H9 (cell line): ENCODE measurements around the gene GBE1. TPM values are rescaled to one million over a fixed set of nuclear protein-coding genes. Genes with fewer than 3 reads are reported as not detected.

ENCODE experiments used
- DNase-seq: peaks from one replicate; pipeline ENCODE4 v3.0.0-alpha.2; 2017
- H2AFZ ChIP-seq: one replicate; pipeline ENCODE4 v1.6.1; 2013; ENCODE audit warnings: mild to moderate bottlenecking, low read length, control low read depth, moderate library complexity
- H2AK5ac ChIP-seq: 2 replicates; pipeline ENCODE4 v1.6.1; 2013; ENCODE audit warnings: low read length, control low read depth, mixed read lengths; ENCODE audit not compliant: insufficient read length
- H2BK120ac ChIP-seq: one replicate; pipeline ENCODE4 v1.6.1; 2013; ENCODE audit warnings: low read depth, mild to moderate bottlenecking, low read length, control low read depth, inconsistent platforms; ENCODE audit not compliant: poor library complexity, severe bottlenecking
- H2BK12ac ChIP-seq: 2 replicates; pipeline ENCODE4 v1.6.1; 2013; ENCODE audit warnings: low read length, control low read depth, mixed read lengths, low read depth; ENCODE audit not compliant: insufficient read length
- H2BK15ac ChIP-seq: 2 replicates; pipeline ENCODE4 v1.6.1; 2013; ENCODE audit warnings: low read depth, low read length, control low read depth
- H2BK20ac ChIP-seq: one replicate; pipeline ENCODE4 v1.6.1; 2013; ENCODE audit warnings: low read depth, mild to moderate bottlenecking, low read length, control low read depth, inconsistent platforms; ENCODE audit not compliant: poor library complexity, severe bottlenecking
- H2BK5ac ChIP-seq: 2 replicates; pipeline ENCODE4 v1.6.1; 2013; ENCODE audit warnings: low read length, control low read depth, mixed read lengths; ENCODE audit not compliant: insufficient read length
- H3K14ac ChIP-seq: 2 replicates; pipeline ENCODE4 v1.6.1; 2013; ENCODE audit warnings: low read length, control low read depth; ENCODE audit not compliant: insufficient read depth
- H3K18ac ChIP-seq: 2 replicates; pipeline ENCODE4 v1.6.1; 2013; ENCODE audit warnings: low read depth, mild to moderate bottlenecking, mixed read lengths, low read length, control low read depth; ENCODE audit not compliant: insufficient read length
- H3K23ac ChIP-seq: 2 replicates; pipeline ENCODE4 v1.6.1; 2013; ENCODE audit warnings: low read length, control low read depth, mixed read lengths, low read depth; ENCODE audit not compliant: insufficient read length
- H3K23me2 ChIP-seq: 2 replicates; pipeline ENCODE4 v1.6.1; 2013; ENCODE audit warnings: low read depth, mild to moderate bottlenecking, mixed read lengths, low read length, control low read depth; ENCODE audit not compliant: insufficient read length, poor library complexity, severe bottlenecking
- H3K27ac ChIP-seq: 2 replicates; pipeline ENCODE4 v1.5.1; 2013; ENCODE audit warnings: low read length, control low read depth, mixed read lengths, low read depth; ENCODE audit not compliant: insufficient read length
- H3K27me3 ChIP-seq: 2 replicates; pipeline ENCODE4 v1.6.1; 2013; ENCODE audit warnings: low read length, control low read depth, inconsistent platforms; ENCODE audit not compliant: insufficient read depth
- H3K4ac ChIP-seq: 2 replicates; pipeline ENCODE4 v1.6.1; 2013; ENCODE audit warnings: low read depth, mild to moderate bottlenecking, control low read depth, inconsistent platforms, low read length, moderate library complexity
- H3K4me1 ChIP-seq: 2 replicates; pipeline ENCODE4 v1.6.1; 2013; ENCODE audit warnings: low read length, control low read depth, inconsistent platforms; ENCODE audit not compliant: insufficient read depth
- H3K4me2 ChIP-seq: 2 replicates; pipeline ENCODE4 v1.6.1; 2013; ENCODE audit warnings: low read length, control low read depth, mixed read lengths; ENCODE audit not compliant: insufficient read length, insufficient read depth
- H3K56ac ChIP-seq: 2 replicates; pipeline ENCODE4 v1.6.1; 2013; ENCODE audit warnings: low read depth, mild to moderate bottlenecking, mixed read lengths, low read length, control low read depth; ENCODE audit not compliant: insufficient read length
- H3K79me1 ChIP-seq: 2 replicates; pipeline ENCODE4 v1.6.1; 2013; ENCODE audit warnings: low read depth, mild to moderate bottlenecking, moderate library complexity, low read length, control low read depth, inconsistent platforms; ENCODE audit not compliant: insufficient read depth, poor library complexity, severe bottlenecking
- H3K79me2 ChIP-seq: 2 replicates; pipeline ENCODE4 v1.6.1; 2013; ENCODE audit warnings: low read length, control low read depth, inconsistent platforms; ENCODE audit not compliant: insufficient read depth
- H3K9ac ChIP-seq: 2 replicates; pipeline ENCODE4 v1.6.1; 2013; ENCODE audit warnings: low read length, control low read depth, mixed read lengths; ENCODE audit not compliant: insufficient read length; ENCODE audit errors: extremely low read depth
- H3K9me3 ChIP-seq: one replicate; pipeline ENCODE4 v1.6.1; 2013; ENCODE audit warnings: low read depth, low read length, inconsistent platforms; ENCODE audit not compliant: control insufficient read depth
- H3T11ph ChIP-seq: one replicate; pipeline ENCODE4 v1.6.1; 2013; ENCODE audit warnings: mild to moderate bottlenecking, low read length, control low read depth, inconsistent platforms
- H4K20me1 ChIP-seq: one replicate; pipeline ENCODE4 v1.6.1; 2013; ENCODE audit not compliant: control insufficient read depth, insufficient read length, insufficient read depth
- H4K5ac ChIP-seq: 2 replicates; pipeline ENCODE4 v1.6.1; 2013; ENCODE audit warnings: low read depth, mild to moderate bottlenecking, mixed read lengths, low read length, control low read depth; ENCODE audit not compliant: insufficient read length
- H4K8ac ChIP-seq: replicated peaks from 2 replicates; pipeline ENCODE4 v1.6.1; 2013; ENCODE audit warnings: low read length, control low read depth, mixed read lengths, low read depth; ENCODE audit not compliant: insufficient read length
- H4K91ac ChIP-seq: 2 replicates; pipeline ENCODE4 v1.6.1; 2013; ENCODE audit warnings: low read depth, mild to moderate bottlenecking, moderate library complexity, mixed read lengths, low read length, control low read depth; ENCODE audit not compliant: insufficient read length
- H3K27ac Mint-ChIP-seq, 3 experiments: 2 replicates in 2 of 3; 3 replicates in 1 of 3; pipeline ENCODE4 v1.8.0; 2020 to 2021; ENCODE audit warnings: mixed read lengths in 3 of 3, mild to moderate bottlenecking in 1 of 3, moderate library complexity in 1 of 3
- H3K27me3 Mint-ChIP-seq: 2 replicates; pipeline ENCODE4 v1.8.0; 2021; ENCODE audit warnings: low read depth, mild to moderate bottlenecking, moderate library complexity, mixed read lengths
- H3K36me3 Mint-ChIP-seq, 3 experiments: 2 replicates in 2 of 3; 3 replicates in 1 of 3; pipeline ENCODE4 v1.8.0; 2020 to 2021; ENCODE audit warnings: low read depth in 3 of 3, mixed read lengths in 3 of 3; ENCODE audit not compliant: insufficient read depth in 1 of 3
- H3K4me1 Mint-ChIP-seq, 2 experiments: 2 replicates each; pipeline ENCODE4 v1.8.0; 2020; ENCODE audit warnings: mixed read lengths in 2 of 2
- H3K4me3 Mint-ChIP-seq, 2 experiments: 2 replicates in 1 of 2; 3 replicates in 1 of 2; pipeline ENCODE4 v1.8.0; 2020 to 2021; ENCODE audit warnings: mild to moderate bottlenecking in 2 of 2, mixed read lengths in 2 of 2, moderate library complexity in 1 of 2
- H3K9me3 Mint-ChIP-seq, 2 experiments: 2 replicates in 1 of 2; 3 replicates in 1 of 2; pipeline ENCODE4 v1.8.0; 2020; ENCODE audit warnings: mild to moderate bottlenecking in 2 of 2, mixed read lengths in 2 of 2, moderate library complexity in 1 of 2
- WGBS: extraction: QIAGEN DNeasy Blood & Tissue Kit; methylation state at CpG from one replicate; pipeline ENCODE4 v1.1.7; 2013; ENCODE audit warnings: missing lambda C conversion rate, low lambda C conversion rate, mixed read lengths; ENCODE audit not compliant: insufficient read length; ENCODE audit errors: extremely low coverage; 5-methylcytosine and 5-hydroxymethylcytosine counted together
- total RNA-seq: library from RNA; stranded (reverse); gene quantifications from 2 replicates; pipeline ENCODE4 v1.2.1, GENCODE V29; 2021
- TF ChIP-seq, protein P1 (sequence below): fragments of 200-600 bp; sonication (generic); conservative IDR thresholded peaks from 3 replicates; pipeline ENCODE4 v1.8.0; 2021; ENCODE audit warnings: antibody characterized with exemption, mild to moderate bottlenecking

Gene GBE1
- total RNA-seq, 1 experiment from 2014 or later, result 13.8 TPM

GRCh38 chr3:81470524-81471278 is 290.7 kb downstream of the GBE1 start:
- H2BK120ac ChIP-seq, result no peak overlapping the region
- no peaks in the 10 kb centered on the region; a peak in 1 of 5 replicates for H3K9me3 Mint-ChIP-seq
- no peaks in the 10 kb centered on the region for H3K9me3 ChIP-seq
- H3K56ac ChIP-seq, result no peak overlapping the region
- no peak overlapping the region for H3K18ac ChIP-seq
- no peak overlapping the region for H3K27ac ChIP-seq
- H3K79me2 ChIP-seq, result no peaks in the 10 kb centered on the region
- peaks cover 30 to 33% of the 10 kb centered on the region in 2 experiments for H3K4me1 Mint-ChIP-seq
- no peaks in the 10 kb centered on the region for H3K27me3 ChIP-seq
- WGBS, result no CpG with 5 or more reads among the region's 3 CpGs
- no peak overlapping the region for H2AK5ac ChIP-seq
- H3T11ph ChIP-seq, result no peak overlapping the region
- H3K23ac ChIP-seq, result no peak overlapping the region
- H2BK5ac ChIP-seq, result no peak overlapping the region
- no peak for DNase-seq
- TF ChIP-seq, protein P1, sequence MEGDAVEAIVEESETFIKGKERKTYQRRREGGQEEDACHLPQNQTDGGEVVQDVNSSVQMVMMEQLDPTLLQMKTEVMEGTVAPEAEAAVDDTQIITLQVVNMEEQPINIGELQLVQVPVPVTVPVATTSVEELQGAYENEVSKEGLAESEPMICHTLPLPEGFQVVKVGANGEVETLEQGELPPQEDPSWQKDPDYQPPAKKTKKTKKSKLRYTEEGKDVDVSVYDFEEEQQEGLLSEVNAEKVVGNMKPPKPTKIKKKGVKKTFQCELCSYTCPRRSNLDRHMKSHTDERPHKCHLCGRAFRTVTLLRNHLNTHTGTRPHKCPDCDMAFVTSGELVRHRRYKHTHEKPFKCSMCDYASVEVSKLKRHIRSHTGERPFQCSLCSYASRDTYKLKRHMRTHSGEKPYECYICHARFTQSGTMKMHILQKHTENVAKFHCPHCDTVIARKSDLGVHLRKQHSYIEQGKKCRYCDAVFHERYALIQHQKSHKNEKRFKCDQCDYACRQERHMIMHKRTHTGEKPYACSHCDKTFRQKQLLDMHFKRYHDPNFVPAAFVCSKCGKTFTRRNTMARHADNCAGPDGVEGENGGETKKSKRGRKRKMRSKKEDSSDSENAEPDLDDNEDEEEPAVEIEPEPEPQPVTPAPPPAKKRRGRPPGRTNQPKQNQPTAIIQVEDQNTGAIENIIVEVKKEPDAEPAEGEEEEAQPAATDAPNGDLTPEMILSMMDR, result no peak
- H4K20me1 ChIP-seq, result no peaks in the 10 kb centered on the region
- no peak overlapping the region for H3K4me3 Mint-ChIP-seq
- no peaks in the 10 kb centered on the region for H3K23me2 ChIP-seq
- no peaks in the 10 kb centered on the region; the same call in 1 of the 2 replicates for H3K4me1 ChIP-seq
- H2AFZ ChIP-seq, result no peak overlapping the region
- H3K79me1 ChIP-seq, result no peaks in the 10 kb centered on the region
- no peak overlapping the region for H2BK15ac ChIP-seq
- H4K5ac ChIP-seq, result no peak overlapping the region
- no peak overlapping the region for H4K91ac ChIP-seq
- no peak overlapping the region for H3K9ac ChIP-seq
- no peak overlapping the region for H3K4me2 ChIP-seq
- H3K14ac ChIP-seq, result no peak overlapping the region
- H3K27me3 Mint-ChIP-seq, result no peaks in the 10 kb centered on the region
- H3K4ac ChIP-seq, result no peak overlapping the region
- H2BK20ac ChIP-seq, result no peak overlapping the region
- H3K27ac Mint-ChIP-seq, result no peak overlapping the region
- H2BK12ac ChIP-seq, result no peak overlapping the region
- H3K36me3 Mint-ChIP-seq, result no peaks in the 10 kb centered on the region
- H4K8ac ChIP-seq, result no peak overlapping the region
